AG04450 (cell line): Measurements from ENCODE around the gene FHIT. TPM values are rescaled to one million over a fixed set of nuclear protein-coding genes. Genes with fewer than 3 reads are reported as not detected.

ENCODE experiments used
- CTCF ChIA-PET: fragments of 300-600, 350-600 bp; formaldehyde crosslinking; extraction: SDS; loops from one replicate; lab custom pipeline; 2022; ENCODE audit warnings: antibody characterized with exemption, inconsistent platforms; lab: Charles Lee
- POLR2A ChIA-PET: fragments of 350-600 bp; formaldehyde crosslinking; extraction: SDS; loops from one replicate; lab custom pipeline; 2021; ENCODE audit warnings: antibody characterized with exemption, inconsistent platforms; lab: Yijun Ruan, JAX
- DNase-seq: peaks from one replicate; pipeline ENCODE4 v3.0.0-alpha.2; 2011; ENCODE audit warnings: low read depth, low spot score
- H3K27ac ChIP-seq: one replicate; pipeline ENCODE4 v1.5.1; 2012; ENCODE audit warnings: low read depth, low read length, control low read depth
- H3K27me3 ChIP-seq: one replicate; pipeline ENCODE4 v1.6.0; 2012; ENCODE audit warnings: low read length; ENCODE audit not compliant: control insufficient read depth, insufficient read depth
- H3K4me3 ChIP-seq: 2 replicates; pipeline ENCODE4 v1.5.1; 2011; ENCODE audit warnings: mild to moderate bottlenecking, low read depth, low read length, control low read depth
- H3K9me3 ChIP-seq: 2 replicates; pipeline ENCODE4 v1.5.1; 2012; ENCODE audit warnings: low read length; ENCODE audit not compliant: control insufficient read depth, insufficient read depth
- polyA plus RNA-seq: library from polyadenylated mRNA; depleted of rRNA; stranded (reverse); fragments of >200 nt; gene quantifications from 2 replicates; pipeline ENCODE4 v1.2.3, GENCODE V29; 2011
- TF ChIP-seq, protein P1 (sequence below): IDR thresholded peaks from 2 replicates; pipeline ENCODE4 v1.5.1; 2011; ENCODE audit warnings: low read depth, low read length, control low read depth, inconsistent platforms

FHIT gene
- polyA plus RNA-seq, 1 experiment: 0.17 TPM

DNA sequence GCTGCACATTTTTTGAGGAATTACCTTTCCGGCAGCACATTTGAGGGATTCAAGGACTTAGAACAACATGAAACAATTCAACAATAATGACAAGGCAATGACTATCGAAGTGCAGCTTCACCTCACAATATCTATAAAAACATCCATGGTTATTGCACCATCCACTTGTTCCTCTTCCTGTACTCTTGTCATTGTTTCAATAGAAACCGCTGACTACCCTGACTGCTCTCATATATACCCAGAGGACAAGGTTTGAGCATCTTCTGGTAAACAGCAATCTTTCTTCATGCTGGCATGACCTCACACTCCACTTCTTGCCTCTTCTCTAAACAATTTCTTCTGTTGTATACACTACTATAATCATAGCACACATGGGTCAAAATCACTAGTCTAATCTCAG is 864.9 kb downstream of the FHIT start:
- Histone ChIP-seq H3K9me3 (no peaks in the 10 kb centered on the region), H3K4me3 (no peak overlapping the region), H3K27ac (no peak overlapping the region), H3K27me3 (no peaks in the 10 kb centered on the region)
- POLR2A ChIA-PET: no interaction called here
- TF ChIP-seq, protein P1, sequence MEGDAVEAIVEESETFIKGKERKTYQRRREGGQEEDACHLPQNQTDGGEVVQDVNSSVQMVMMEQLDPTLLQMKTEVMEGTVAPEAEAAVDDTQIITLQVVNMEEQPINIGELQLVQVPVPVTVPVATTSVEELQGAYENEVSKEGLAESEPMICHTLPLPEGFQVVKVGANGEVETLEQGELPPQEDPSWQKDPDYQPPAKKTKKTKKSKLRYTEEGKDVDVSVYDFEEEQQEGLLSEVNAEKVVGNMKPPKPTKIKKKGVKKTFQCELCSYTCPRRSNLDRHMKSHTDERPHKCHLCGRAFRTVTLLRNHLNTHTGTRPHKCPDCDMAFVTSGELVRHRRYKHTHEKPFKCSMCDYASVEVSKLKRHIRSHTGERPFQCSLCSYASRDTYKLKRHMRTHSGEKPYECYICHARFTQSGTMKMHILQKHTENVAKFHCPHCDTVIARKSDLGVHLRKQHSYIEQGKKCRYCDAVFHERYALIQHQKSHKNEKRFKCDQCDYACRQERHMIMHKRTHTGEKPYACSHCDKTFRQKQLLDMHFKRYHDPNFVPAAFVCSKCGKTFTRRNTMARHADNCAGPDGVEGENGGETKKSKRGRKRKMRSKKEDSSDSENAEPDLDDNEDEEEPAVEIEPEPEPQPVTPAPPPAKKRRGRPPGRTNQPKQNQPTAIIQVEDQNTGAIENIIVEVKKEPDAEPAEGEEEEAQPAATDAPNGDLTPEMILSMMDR: no peak
- no peak for DNase-seq
- CTCF ChIA-PET: no interaction called here

DNA sequence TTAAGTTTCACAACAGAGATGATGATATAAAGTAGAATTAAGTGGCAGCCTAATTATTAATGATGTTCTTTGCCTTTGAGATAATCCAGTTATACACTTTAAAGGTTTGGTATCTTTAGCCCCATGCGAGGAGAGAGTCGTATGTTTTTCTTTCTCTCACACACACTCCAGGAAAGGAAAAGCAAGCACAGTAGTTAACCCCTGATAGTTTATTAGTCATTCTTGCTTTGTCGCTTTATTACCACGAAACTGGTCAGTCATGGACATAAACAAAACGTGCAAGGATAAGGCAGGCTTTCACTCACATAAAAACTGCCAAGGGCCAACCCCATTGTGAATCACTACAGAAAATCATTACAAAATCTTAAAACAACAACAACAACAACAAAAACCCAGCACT is 866.9 kb downstream of the FHIT start:
- no peak overlapping the region for H3K27ac ChIP-seq
- H3K9me3 ChIP-seq: no peaks in the 10 kb centered on the region
- H3K27me3 ChIP-seq: no peaks in the 10 kb centered on the region
- ChIA-PET CTCF (no interaction called here), POLR2A (no interaction called here)
- TF ChIP-seq, protein P1: no peak
- no peak overlapping the region for H3K4me3 ChIP-seq
- no peak for DNase-seq

DNA sequence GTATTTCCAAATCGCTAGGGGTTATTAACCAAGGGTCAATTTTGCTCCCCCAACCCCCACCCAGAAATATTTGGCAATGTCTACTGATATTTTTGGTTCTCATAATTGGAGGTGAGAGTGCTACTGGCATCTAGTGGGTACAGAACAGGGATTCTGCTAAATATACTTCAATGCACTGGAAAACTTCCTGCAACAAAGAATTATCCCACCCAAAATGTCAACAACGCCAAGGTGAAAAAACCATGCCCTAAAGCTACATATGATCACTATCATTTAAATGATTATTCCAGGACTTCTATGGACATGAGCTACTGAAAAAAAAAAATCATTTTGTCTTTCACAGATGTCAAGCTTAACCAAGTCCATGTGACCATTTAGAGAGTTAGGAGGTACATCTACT is 867.9 kb downstream of the FHIT start:
- no peak for DNase-seq
- TF ChIP-seq, protein P1: no peak
- Histone ChIP-seq H3K9me3 (no peaks in the 10 kb centered on the region), H3K4me3 (no peak overlapping the region), H3K27ac (no peak overlapping the region), H3K27me3 (no peaks in the 10 kb centered on the region)
- POLR2A ChIA-PET: no interaction called here
- CTCF ChIA-PET: no interaction called here

DNA sequence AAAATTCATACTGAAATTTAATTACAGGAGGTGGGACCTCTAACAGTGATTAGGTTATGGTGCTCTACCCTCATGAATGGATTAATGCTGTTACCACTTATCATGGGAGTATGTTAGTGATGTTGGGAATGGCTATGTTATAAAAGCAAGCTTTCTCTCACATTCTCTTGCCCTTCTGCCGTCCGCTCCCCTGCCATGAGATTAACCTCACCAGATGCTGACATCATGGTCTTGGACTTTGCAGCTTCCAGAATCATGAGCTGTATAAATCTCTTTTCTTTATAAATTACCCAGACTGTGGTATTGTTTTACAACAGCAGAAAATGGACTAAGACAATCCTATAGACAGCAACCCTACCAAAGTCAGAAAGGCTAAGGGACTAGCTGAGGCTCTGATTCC is 884.8 kb downstream of the FHIT start:
- H3K9me3 ChIP-seq: no peaks in the 10 kb centered on the region
- DNase-seq: no peak
- TF ChIP-seq, protein P1: no peak
- H3K4me3 ChIP-seq: no peak overlapping the region
- CTCF ChIA-PET: no interaction called here
- no peaks in the 10 kb centered on the region for H3K27me3 ChIP-seq
- H3K27ac ChIP-seq: no peak overlapping the region
- POLR2A ChIA-PET: no interaction called here

DNA sequence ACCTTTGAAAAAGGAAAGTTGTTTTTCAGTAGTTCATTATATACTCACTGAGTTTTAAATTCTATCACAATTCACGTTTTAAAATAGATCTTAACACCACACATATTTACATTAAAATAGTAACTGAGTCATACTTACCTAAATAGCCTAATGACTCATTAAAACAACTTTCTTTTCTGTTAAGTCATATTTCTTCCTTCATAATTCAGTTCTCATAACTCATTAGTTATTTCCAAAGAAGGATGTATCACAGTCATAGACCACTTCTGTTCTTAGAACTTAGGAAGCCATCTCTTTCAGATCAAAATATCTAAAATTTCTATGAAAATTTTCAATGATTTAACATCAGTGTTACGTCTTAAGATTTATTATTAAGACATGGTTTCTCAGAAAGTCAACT is 885.9 kb downstream of the FHIT start:
- H3K27me3 ChIP-seq: no peaks in the 10 kb centered on the region
- no peak overlapping the region for H3K4me3 ChIP-seq
- DNase-seq: no peak
- POLR2A ChIA-PET: no interaction called here
- TF ChIP-seq, protein P1: no peak
- CTCF ChIA-PET: no interaction called here
- H3K9me3 ChIP-seq: no peaks in the 10 kb centered on the region
- no peak overlapping the region for H3K27ac ChIP-seq
